ENCODE data around the gene BAIAP2.

Gene BAIAP2

GRCh38 chr17:81103379-81103778 is 68.4 kb downstream of the BAIAP2 start:
- Histone ChIP-seq H3K27ac (no peak overlapping the region), H3K4me3 (ENCODE audit: low read depth, low read length) (no peak overlapping the region), H3K9me3 (ENCODE audit: severe bottlenecking) (no peaks in the 10 kb centered on the region), H3K36me3 (peaks cover 94% of the 10 kb centered on the region), H3K27me3 (ENCODE audit: insufficient read depth, low read depth, severe bottlenecking) (no peaks in the 10 kb centered on the region)
- no peak for DNase-seq
- no peak for TF ChIP-seq CTCF (IDR thresholded peaks at IDR 0.05; ENCODE audit: low read depth, low read length)

GRCh38 chr17:81106716-81107115 is 71.8 kb downstream of the BAIAP2 start:
- no peak for DNase-seq
- Histone ChIP-seq H3K27me3 (ENCODE audit: insufficient read depth, low read depth, severe bottlenecking) (no peaks in the 10 kb centered on the region), H3K4me3 (ENCODE audit: low read depth, low read length) (no peak overlapping the region), H3K9me3 (ENCODE audit: severe bottlenecking) (no peaks in the 10 kb centered on the region), H3K27ac (no peak overlapping the region), H3K36me3 (peaks cover 96% of the 10 kb centered on the region)
- TF ChIP-seq CTCF (IDR thresholded peaks at IDR 0.05; ENCODE audit: low read depth, low read length), result no peak

- no peak for TF ChIP-seq CTCF (IDR thresholded peaks at IDR 0.05; ENCODE audit: low read depth, low read length)
- H3K4me3 ChIP-seq (ENCODE audit: low read depth, low read length), result no peak overlapping the region
- H3K36me3 ChIP-seq, result peaks cover 91% of the 10 kb centered on the region
- no peaks in the 10 kb centered on the region for H3K9me3 ChIP-seq (ENCODE audit: severe bottlenecking)
- no peaks in the 10 kb centered on the region for H3K27me3 ChIP-seq (ENCODE audit: insufficient read depth, low read depth, severe bottlenecking)
- no peak for DNase-seq
- no peak overlapping the region for H3K27ac ChIP-seq
These were observed 73.3 kb downstream of the BAIAP2 start for GRCh38 chr17:81108220-81108619.

- H3K27ac ChIP-seq, result no peak overlapping the region
- DNase-seq, result no peak
- no peaks in the 10 kb centered on the region for H3K9me3 ChIP-seq (ENCODE audit: severe bottlenecking)
- no peak overlapping the region for H3K4me3 ChIP-seq (ENCODE audit: low read depth, low read length)
- no peaks in the 10 kb centered on the region for H3K27me3 ChIP-seq (ENCODE audit: insufficient read depth, low read depth, severe bottlenecking)
- no peak for TF ChIP-seq CTCF (IDR thresholded peaks at IDR 0.05; ENCODE audit: low read depth, low read length)
- H3K36me3 ChIP-seq, result peaks cover 74% of the 10 kb centered on the region
These were observed 75.0 kb downstream of the BAIAP2 start for GRCh38 chr17:81109957-81110356.

GRCh38 chr17:81110488-81111040 is 75.6 kb downstream of the BAIAP2 start:
- H3K27ac ChIP-seq, result 0 out of 2 replicates have a peak overlapping the region, but pooled peaks have one; percentile 10
- no peak for TF ChIP-seq CTCF (IDR thresholded peaks at IDR 0.05; ENCODE audit: low read depth, low read length)
- H3K27me3 ChIP-seq (ENCODE audit: insufficient read depth, low read depth, severe bottlenecking), result no peaks in the 10 kb centered on the region
- H3K4me3 ChIP-seq (ENCODE audit: low read depth, low read length), result no peak overlapping the region
- peaks cover 69% of the 10 kb centered on the region for H3K36me3 ChIP-seq
- no peak for DNase-seq
- no peaks in the 10 kb centered on the region for H3K9me3 ChIP-seq (ENCODE audit: severe bottlenecking)

GRCh38 chr17:81111066-81111465 is 76.1 kb downstream of the BAIAP2 start:
- Histone ChIP-seq H3K36me3 (peaks cover 69% of the 10 kb centered on the region), H3K27ac (no peak overlapping the region), H3K27me3 (ENCODE audit: insufficient read depth, low read depth, severe bottlenecking) (no peaks in the 10 kb centered on the region), H3K4me3 (ENCODE audit: low read depth, low read length) (no peak overlapping the region), H3K9me3 (ENCODE audit: severe bottlenecking) (no peaks in the 10 kb centered on the region)
- no peak for TF ChIP-seq CTCF (IDR thresholded peaks at IDR 0.05; ENCODE audit: low read depth, low read length)
- no peak for DNase-seq

All from WERI-Rb-1 (cell line).